Measurements from ENCODE around the gene PCDHGB7. TPM values are rescaled to one million over a fixed set of nuclear protein-coding genes. Genes with fewer than 3 reads are reported as not detected.
A peak's percentile ranks its signal among the peaks of the same experiment; 100 is the strongest.
"Not testable (repeated sequence)": the region's sequence is repeated elsewhere in the genome, so short reads cannot be mapped to it uniquely, and the experiment has no call there.

The PCDHGB7 gene
- total RNA-seq (2021) (3.7 and 4.0 TPM in 2 replicates), Bru-seq, nascent RNA (percentile 83 among the genes with signal in this experiment), BruChase-seq, experiment 1, labeled RNA remaining after a 2-hour chase (percentile 92 among the genes with signal in this experiment), BruChase-seq, experiment 2, labeled RNA remaining after a 6-hour chase (percentile 84 among the genes with signal in this experiment)
- long read RNA-seq, result 0 reads

GRCh38 chr5:141417494-141418172, at the start of gene PCDHGB7:
Gene PCDHGB7, plus strand, starts transcription at chr5:141417677. Its CDS starts 183 bp downstream, at chr5:141417860.
- H3K4me3 ChIP-seq (ENCODE audit: low read depth, low read length, poor library complexity, severe bottlenecking); BruUV-seq (replicated peaks); intact Hi-C loops (cut with micrococcal nuclease; ENCODE audit: unreplicated experiment); H3K27me3 ChIP-seq (replicated peaks; ENCODE audit: insufficient read depth, low read depth, low read length, poor library complexity); H3K27ac ChIP-seq (ENCODE audit: low read depth, low read length, poor library complexity, severe bottlenecking); POLR2A ChIA-PET (ENCODE audit: low non-redundant PET); H3K4me1 ChIP-seq (ENCODE audit: insufficient read depth, low read length, poor library complexity, severe bottlenecking): not testable (repeated sequence)
- Histone ChIP-seq H3K36me3 (ENCODE audit: insufficient read depth, low read length, poor library complexity, severe bottlenecking) (peaks cover 12% of the 10 kb centered on the region), H3K9me3 (ENCODE audit: low read depth, low read length, poor library complexity, severe bottlenecking) (peaks cover 87% of the 10 kb centered on the region)
- TF ChIP-seq CTCF (conservative IDR thresholded peaks at IDR 0.05; ENCODE audit: low read depth, low read length), result 0 out of 2 replicates have a peak, but pooled peaks have one; percentile 37
- peak; percentile 24 for DNase-seq (ENCODE audit: low spot score)
- CTCF ChIA-PET, result interaction anchor here (1.1 kb wide), 1 partner anchor 143 kb away, joined by 8 read pairs; no protein-coding TSS in a partner anchor

GRCh38 chr5:141369994-141370848, 47.3 kb upstream of the PCDHGB7 start, which contains the start of gene PCDHGB3:
Gene PCDHGB3, plus strand, starts transcription at chr5:141370242. Its CDS starts 153 bp downstream, at chr5:141370395.
- peaks cover 26% of the 10 kb centered on the region for H3K9me3 ChIP-seq (ENCODE audit: low read depth, low read length, poor library complexity, severe bottlenecking)

More at GRCh38 chr5:141369994-141370848, 47.3 kb upstream of the PCDHGB7 start, which contains the start of gene PCDHGB3:
- no peaks in the 10 kb centered on the region for H3K4me1 ChIP-seq (ENCODE audit: insufficient read depth, low read length, poor library complexity, severe bottlenecking)
- no peaks in the 10 kb centered on the region for H3K27me3 ChIP-seq (replicated peaks; ENCODE audit: insufficient read depth, low read depth, low read length, poor library complexity)
- ChIA-PET CTCF (interaction anchor here (0.5 to 0.8 kb wide), 4 partner anchors 51 to 197 kb away, joined by 3 to 4 read pairs (median 4); no protein-coding TSS in a partner anchor), POLR2A (ENCODE audit: low non-redundant PET) (interaction anchor here (0.7 kb wide), 1 partner anchor 238 kb away, joined by 4 read pairs; no protein-coding TSS in a partner anchor)
- no TSS peak for BruUV-seq (replicated peaks)
- DNase-seq (ENCODE audit: low spot score), result peak; percentile 48
- H3K27ac ChIP-seq (ENCODE audit: low read depth, low read length, poor library complexity, severe bottlenecking), result no peak within 1 kb of the TSS
- H3K36me3 ChIP-seq (ENCODE audit: insufficient read depth, low read length, poor library complexity, severe bottlenecking), result no peaks in the 10 kb centered on the region
- TF ChIP-seq EZH2 (IDR thresholded peaks at IDR 0.05; ENCODE audit: borderline replicate concordance, low read depth, low read length, poor library complexity, severe bottlenecking) (no peak), CTCF (conservative IDR thresholded peaks at IDR 0.05; ENCODE audit: low read depth, low read length) (peak; percentile 45)
- intact Hi-C loops (cut with micrococcal nuclease; ENCODE audit: unreplicated experiment), result no loop called here
- H3K4me3 ChIP-seq (ENCODE audit: low read depth, low read length, poor library complexity, severe bottlenecking), result no peak within 1 kb of the TSS

Data from A673 (cell line).